Measurements from ENCODE around the gene CSGALNACT2.
"Not testable (repeated sequence)": the region's sequence is repeated elsewhere in the genome, so short reads cannot be mapped to it uniquely, and the experiment has no call there.

CSGALNACT2 gene

GRCh38 chr10:43218951-43219837 lies 80.9 kb downstream of the CSGALNACT2 start:
- no peak for DNase-seq

- DNase-seq: peak; percentile 50
Measured at GRCh38 chr10:43219848-43220247, 81.6 kb downstream of the CSGALNACT2 start.

- not testable (repeated sequence) for DNase-seq
Measured at GRCh38 chr10:43220251-43220650, 82.0 kb downstream of the CSGALNACT2 start.

GRCh38 chr10:43220657-43221418 lies 82.6 kb downstream of the CSGALNACT2 start:
- no peak for DNase-seq

- DNase-seq: no peak
Measured at GRCh38 chr10:43221419-43222209, 83.4 kb downstream of the CSGALNACT2 start.

GRCh38 chr10:43222210-43222720 lies 84.0 kb downstream of the CSGALNACT2 start:
- no peak for DNase-seq

GRCh38 chr10:43223056-43223455 lies 84.8 kb downstream of the CSGALNACT2 start:
- DNase-seq: no peak

GRCh38 chr10:43224321-43224720 lies 86.1 kb downstream of the CSGALNACT2 start:
- DNase-seq: no peak

- no peak for DNase-seq
Measured at GRCh38 chr10:43225004-43225786, 87.0 kb downstream of the CSGALNACT2 start.

GRCh38 chr10:43225787-43226153 lies 87.5 kb downstream of the CSGALNACT2 start:
- no peak for DNase-seq

- no peak for DNase-seq
Measured at GRCh38 chr10:43226441-43226840, 88.2 kb downstream of the CSGALNACT2 start.

GRCh38 chr10:43226851-43227845 lies 88.9 kb downstream of the CSGALNACT2 start:
- no peak for DNase-seq

GRCh38 chr10:43227911-43228782 lies 89.9 kb downstream of the CSGALNACT2 start:
- no peak for DNase-seq

- DNase-seq: peak; percentile 71
Measured at GRCh38 chr10:43228783-43229207, 90.5 kb downstream of the CSGALNACT2 start.

- peak; percentile 56 for DNase-seq
Measured at GRCh38 chr10:43229208-43230061, 91.2 kb downstream of the CSGALNACT2 start.

GRCh38 chr10:43230101-43230908 lies 92.1 kb downstream of the CSGALNACT2 start:
- no peak for DNase-seq

GRCh38 chr10:43230909-43231522 lies 92.8 kb downstream of the CSGALNACT2 start:
- DNase-seq: no peak
